Measurements from ENCODE around the gene OR6J1.

GRCh38 chr14:22598099-22598895 is 45.9 kb downstream of the OR6J1 start, which contains the start of gene ABHD4:
- TF ChIP-seq EZH2 (optimal IDR thresholded peaks at IDR 0.05; ENCODE audit: low read depth, low read length) (no peak), CTCF (IDR thresholded peaks at IDR 0.05; ENCODE audit: low read length) (no peak)

Measured in MM.1S (cell line).